ENCODE data around the gene MBTPS1.

GRCh38 chr16:84088695-84089395 lies 27.9 kb downstream of the MBTPS1 start:
- TF ChIP-seq CTCF (IDR thresholded peaks at IDR 0.05) (no peak), POLR2A (IDR thresholded peaks at IDR 0.05) (no peak)
